Fibroblast of skin of back (primary cell): ENCODE data around the gene HLCS.
"Not testable (repeated sequence)": the region's sequence is repeated elsewhere in the genome, so short reads cannot be mapped to it uniquely, and the experiment has no call there.

ENCODE experiments used
- DNase-seq: peaks from one replicate; pipeline ENCODE4 v3.0.0-alpha.2; 2013

The HLCS gene

DNA sequence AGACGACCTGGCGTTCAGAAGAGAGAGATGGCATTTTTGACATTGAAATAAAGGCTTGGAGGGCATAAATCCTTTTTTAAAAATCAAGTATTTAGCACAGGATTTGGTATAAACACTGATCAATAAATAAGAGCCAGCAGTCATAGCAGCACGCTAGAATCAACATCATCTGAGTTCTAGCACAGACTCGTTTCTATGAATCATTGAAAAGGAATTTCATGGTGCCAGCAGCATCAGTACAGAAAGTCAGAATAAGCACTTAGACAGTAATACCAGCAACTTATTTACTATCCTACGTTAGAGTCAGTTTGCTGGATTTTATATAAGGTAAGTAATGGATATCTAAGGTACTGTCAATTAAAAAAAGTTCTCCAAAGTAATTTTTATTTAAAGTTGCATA is 119.3 kb downstream of the HLCS start:
- DNase-seq = peak; percentile 87

- no peak for DNase-seq
These were observed 119.8 kb downstream of the HLCS start for GRCh38 chr21:36846631-36847030.

DNA sequence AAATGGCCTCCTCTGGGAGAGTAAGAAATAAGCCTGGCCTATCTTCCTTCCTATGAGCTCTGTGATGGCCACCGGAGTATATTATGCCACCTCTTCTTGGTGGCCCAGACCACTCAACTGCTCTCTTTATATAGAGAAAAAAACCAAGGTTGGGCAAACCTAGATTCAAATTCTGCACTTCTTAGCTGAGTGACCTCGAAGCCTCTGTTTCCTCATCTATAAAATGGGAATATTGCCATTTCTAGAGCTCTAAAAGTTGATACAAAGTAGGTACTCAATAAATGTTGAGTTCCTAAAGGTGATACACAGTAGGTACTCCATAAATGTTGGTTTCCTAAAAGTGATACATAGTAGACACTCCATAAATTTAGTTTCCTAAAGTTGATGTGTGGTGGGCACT is 120.7 kb downstream of the HLCS start:
- DNase-seq = no peak

DNA sequence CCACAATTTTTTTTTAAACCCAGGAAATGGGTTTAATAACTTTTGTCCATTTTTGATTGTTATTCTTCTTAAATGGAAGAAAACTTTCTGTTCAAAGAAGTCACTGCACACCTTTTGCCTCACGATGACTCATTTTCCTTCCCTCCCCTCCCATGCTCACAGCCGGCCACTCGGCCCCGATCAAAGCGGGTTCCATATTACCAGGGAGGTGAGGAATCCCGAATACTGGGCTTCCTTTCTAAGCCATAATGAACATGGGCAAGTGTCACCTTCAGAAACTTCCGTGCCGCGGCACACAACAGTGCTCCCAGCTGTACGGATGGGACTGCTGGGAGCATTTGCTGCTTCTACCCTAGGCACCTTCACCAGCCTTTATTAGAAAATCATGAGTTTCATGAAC is 121.4 kb downstream of the HLCS start:
- no peak for DNase-seq

- DNase-seq = peak; percentile 49
These were observed 124.6 kb downstream of the HLCS start for GRCh38 chr21:36841866-36842265.

DNA sequence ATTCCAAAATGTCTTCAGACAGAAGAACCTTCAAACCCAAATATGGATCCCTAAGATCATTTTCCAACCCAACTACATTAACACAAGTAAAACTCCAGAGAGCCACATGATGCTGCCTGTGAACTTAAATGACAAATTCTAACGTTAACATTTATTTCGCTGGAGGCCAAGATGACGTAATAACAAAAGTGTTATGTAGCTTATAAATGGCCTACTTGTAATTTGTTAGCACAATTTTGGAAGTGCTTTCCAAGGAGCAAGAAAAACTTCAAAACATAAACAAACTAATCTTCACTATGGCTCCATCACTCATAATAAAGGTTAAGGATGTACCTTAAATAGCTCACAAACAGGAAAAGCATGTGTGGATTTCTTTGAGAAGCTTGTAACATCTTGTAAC is 126.7 kb downstream of the HLCS start:
- no peak for DNase-seq

- DNase-seq = peak; percentile 60
These were observed 127.3 kb downstream of the HLCS start for GRCh38 chr21:36839123-36839522.

DNA sequence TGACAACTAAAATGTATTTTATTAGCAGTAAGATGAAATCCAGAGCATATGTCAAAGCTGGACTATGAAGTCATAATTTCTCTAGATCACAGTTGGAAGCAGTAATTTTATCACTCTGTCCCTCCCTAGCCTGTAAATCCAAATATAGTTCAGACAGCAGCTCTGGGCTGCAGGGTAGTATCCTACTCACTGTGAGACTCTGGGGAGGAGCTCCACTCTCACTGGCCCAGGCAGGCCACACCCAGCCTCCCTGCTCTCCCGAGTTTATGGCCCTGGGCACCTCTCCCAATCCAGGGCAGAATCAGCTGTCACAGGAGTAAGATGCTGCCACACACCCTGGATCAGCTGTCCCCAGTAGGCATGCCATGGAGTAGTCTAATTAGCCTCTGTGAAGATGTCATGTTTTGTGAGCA is 131.1 kb downstream of the HLCS start:
- DNase-seq = no peak

DNA sequence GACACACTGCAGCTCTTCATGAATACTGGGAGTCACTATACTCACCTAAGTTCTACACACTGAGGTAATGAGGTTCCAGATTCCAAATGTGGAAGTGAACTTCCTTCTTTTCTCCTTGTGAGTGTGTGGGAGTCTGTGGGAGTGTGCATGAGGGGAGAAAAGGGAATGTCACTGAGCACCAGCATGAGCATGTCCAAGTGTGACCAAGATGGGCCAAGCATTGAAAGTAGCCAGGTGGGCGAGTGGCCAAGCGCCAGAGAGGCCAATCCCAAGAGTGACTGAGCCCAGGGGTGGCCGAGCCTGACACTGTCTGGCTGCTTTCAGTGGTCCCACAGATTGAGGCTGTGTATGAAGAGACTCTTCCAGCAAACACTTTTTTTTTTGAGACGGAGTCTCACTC is 132.3 kb downstream of the HLCS start:
- DNase-seq = no peak

DNA sequence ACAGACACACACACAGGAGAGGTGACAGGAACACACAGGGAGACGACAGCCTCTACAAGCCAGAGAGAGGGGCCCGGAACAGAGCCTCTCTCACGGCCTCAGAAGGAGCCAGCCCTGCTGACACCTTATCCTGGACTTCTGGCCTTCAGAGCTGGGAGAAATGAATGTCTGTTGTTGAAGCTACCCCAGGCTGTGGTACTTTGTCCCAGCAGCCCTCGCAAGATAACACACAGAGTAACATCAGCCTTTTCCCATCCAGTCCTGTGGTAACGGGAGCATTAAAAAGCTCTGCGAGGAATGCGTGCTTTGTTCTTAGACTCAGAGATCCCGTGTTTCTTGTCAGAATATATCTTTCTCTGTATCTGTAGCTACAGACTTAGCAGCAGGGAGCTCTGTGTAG is 136.4 kb downstream of the HLCS start:
- DNase-seq = no peak

- no peak for DNase-seq
These were observed 137.5 kb downstream of the HLCS start for GRCh38 chr21:36828891-36829515.

DNA sequence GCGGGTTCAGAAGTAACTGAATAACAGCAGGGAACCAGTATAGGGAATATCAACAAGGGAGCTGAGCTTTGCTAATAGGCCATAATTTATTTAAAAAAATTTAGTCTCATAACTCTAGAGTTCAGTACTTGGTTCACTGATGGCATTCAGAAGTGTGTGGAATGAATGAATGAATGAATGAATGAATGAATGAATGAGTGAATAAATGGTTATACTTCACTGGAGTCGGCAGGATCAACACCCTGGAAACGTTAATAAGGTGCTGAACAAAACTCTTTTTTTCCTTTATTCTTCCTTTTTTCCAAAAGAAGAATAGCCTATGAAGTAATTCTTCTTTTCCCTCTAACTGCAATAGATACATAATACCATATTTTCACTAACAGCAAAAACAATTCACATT is 138.3 kb downstream of the HLCS start:
- DNase-seq = no peak

GRCh38 chr21:36825658-36826057 is 140.8 kb downstream of the HLCS start:
- DNase-seq = no peak

DNA sequence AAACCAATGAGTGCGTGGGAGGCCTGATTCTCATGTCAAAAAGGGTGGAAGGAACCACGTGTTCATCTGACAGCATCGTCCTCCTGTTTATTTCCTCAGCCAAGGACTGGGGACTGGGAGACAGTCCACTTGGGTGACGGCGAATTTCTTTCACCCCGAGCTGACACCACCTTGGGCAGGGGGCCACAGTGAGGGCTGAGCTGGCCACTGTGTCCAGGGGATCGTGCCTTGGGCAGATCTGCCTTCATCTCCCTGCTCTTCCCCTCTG is 145.5 kb downstream of the HLCS start:
- DNase-seq = no peak

DNA sequence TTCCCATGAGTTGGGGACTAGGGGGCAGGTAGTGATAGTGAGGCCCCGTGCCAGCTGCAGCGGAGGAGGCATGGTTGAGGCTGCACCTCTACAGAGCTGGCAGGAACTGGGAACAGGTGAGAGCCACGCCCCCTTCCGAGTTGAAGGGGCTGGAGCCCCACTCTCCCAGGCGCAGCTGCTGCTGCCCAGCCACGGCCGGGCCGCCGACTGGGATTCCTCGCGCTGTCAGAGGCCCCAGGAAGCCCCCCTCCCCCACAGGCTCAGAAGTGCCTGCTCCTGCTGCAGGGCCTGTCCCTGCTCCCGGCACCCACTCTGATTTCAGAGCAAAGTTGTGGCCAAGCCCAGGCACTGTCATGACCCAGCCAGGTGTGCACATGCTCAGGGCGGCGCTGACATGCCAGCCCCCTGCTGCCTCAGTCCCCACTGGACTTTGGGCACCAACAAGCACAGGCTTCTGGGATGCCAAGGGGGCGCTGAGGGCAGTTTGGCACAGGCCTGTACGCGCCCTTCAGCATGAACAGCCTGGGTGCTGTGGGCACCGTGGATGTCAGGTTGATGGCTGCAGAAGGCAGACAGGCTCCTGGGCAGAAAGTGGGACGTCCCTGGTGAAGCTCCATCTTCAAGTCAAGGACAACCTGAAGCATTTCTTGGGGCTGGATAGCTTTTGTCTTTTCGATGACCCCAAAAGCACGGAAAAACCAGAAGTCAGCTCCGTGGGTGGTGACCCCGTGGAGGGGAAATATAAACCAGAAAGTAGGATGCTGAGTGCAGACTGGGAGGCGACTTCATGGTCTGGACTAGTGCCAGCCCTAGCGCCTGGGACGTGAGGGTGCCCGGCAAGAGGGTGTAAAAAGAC is 146.1 kb downstream of the HLCS start:
- DNase-seq = no peak

DNA sequence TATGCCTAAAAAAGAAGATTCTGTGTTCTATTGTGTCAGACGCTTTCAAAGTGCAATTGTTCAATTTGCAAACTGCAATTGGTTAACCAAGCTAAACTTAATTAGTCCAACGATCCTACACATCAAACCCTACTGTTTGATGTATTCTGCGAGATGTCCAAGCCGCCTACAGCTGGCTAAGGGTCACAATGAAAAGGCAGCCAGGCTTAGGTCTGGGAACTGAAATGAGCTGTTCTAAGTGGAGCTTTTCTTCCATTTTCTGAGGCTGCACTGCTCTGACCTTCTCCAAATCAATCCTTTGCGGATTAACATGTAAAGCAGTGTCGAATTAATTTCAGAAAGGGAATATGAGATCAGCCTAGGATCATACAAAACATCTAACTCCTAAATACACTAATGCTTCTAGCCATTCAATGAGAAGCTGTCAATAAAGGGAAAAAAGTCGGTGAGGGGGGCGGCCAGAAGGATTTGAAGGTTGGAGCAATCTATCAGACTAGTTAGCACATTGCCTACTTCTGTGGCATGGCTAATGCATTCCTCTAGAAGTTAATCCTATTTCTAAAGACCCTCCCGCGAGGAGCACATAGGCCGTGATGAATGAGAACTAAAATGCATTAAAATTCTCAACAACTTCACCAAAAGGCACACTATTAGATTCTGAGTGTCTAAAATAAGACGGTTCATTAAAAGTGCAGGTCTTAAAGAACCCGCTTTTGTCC is 148.6 kb downstream of the HLCS start:
- DNase-seq = no peak

DNA sequence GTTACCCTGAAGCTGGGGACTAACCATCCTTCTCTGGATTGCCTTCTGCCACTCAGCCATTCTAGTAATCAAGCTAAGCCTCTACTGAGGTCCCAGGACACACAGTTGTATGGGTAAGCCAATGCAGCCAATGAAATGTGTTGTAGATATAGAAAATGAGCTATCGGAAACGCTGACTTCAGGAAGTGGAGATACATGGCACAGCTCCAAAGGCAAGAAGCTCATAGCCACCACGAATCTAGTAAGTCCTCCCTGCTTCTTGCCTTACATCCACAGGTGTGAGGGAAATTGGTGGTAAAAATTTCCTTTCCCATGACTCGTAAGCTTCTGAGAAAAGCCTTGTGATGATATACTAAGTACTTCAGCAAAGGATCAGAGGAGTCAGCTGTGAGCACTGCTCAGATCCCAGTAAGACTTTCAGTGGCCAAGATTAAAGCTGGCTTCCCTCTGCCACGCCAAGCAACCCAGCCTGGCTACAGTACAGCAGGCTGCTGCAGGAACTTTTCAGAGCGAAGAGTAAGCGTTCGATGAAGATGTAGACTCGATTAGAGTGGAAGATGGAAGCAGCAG is 149.8 kb downstream of the HLCS start:
- DNase-seq = no peak

- not testable (repeated sequence) for DNase-seq
These were observed 150.4 kb downstream of the HLCS start for GRCh38 chr21:36816026-36816425.

GRCh38 chr21:36815284-36815683 is 151.2 kb downstream of the HLCS start:
- no peak for DNase-seq

- DNase-seq = no peak
These were observed 153.4 kb downstream of the HLCS start for GRCh38 chr21:36813052-36813451.

- no peak for DNase-seq
These were observed 154.7 kb downstream of the HLCS start for GRCh38 chr21:36811762-36812161.

GRCh38 chr21:36810443-36810842 is 156.0 kb downstream of the HLCS start:
- DNase-seq = no peak

DNA sequence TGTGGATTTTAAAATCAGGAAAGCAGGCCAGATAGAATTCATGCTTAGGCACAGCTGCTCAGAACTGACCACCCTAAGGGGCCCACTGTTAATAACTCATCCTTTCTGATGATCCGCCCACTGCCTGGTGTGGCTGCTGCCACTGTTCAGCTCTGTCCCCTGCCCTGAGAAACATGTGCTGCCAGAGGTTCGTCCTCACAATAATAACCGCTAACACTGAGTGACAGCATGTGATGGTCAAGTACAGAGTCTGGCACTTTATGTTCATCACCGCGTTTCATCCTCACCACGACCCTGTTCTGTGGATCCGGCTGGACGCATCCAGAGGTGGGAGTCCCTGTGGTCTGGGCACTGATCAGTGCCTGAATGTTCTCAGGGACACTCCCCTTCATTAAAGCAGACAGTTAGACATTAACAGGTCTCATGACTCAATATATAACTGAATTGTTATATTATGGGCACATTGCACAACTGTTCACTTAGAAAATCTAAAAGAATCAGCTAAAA is 159.0 kb downstream of the HLCS start:
- no peak for DNase-seq
